Neuronal stem cell (in vitro differentiated cells): ENCODE measurements around the gene TSPEAR.

Experiments
- DNase-seq: peaks from one replicate; pipeline ENCODE4 v3.0.0-alpha.2; 2013; ENCODE audit warnings: low spot score
- H2AFZ ChIP-seq: one replicate; pipeline ENCODE4 v1.6.1; 2013; ENCODE audit warnings: mild to moderate bottlenecking, low read length, inconsistent platforms
- H2AK5ac ChIP-seq: 2 replicates; pipeline ENCODE4 v1.6.1; 2013; ENCODE audit warnings: low read depth, mild to moderate bottlenecking, inconsistent platforms, low read length, moderate library complexity, mixed read lengths
- H2BK120ac ChIP-seq: 2 replicates; pipeline ENCODE4 v1.6.1; 2013; ENCODE audit warnings: low read depth, mild to moderate bottlenecking, inconsistent platforms, low read length, moderate library complexity, mixed read lengths
- H2BK12ac ChIP-seq: one replicate; pipeline ENCODE4 v1.6.1; 2013; ENCODE audit warnings: low read length, inconsistent platforms
- H2BK15ac ChIP-seq: 2 replicates; pipeline ENCODE4 v1.6.1; 2013; ENCODE audit warnings: mild to moderate bottlenecking, low read length, inconsistent platforms, mixed read lengths
- H2BK5ac ChIP-seq: one replicate; pipeline ENCODE4 v1.6.1; 2013; ENCODE audit warnings: inconsistent platforms, mild to moderate bottlenecking, low read length, moderate library complexity
- H3K14ac ChIP-seq: one replicate; pipeline ENCODE4 v1.6.1; 2013; ENCODE audit warnings: low read length, inconsistent platforms
- H3K18ac ChIP-seq: 2 replicates; pipeline ENCODE4 v1.6.1; 2013; ENCODE audit warnings: low read length, inconsistent platforms
- H3K23ac ChIP-seq: 2 replicates; pipeline ENCODE4 v1.6.1; 2013; ENCODE audit warnings: low read depth, mild to moderate bottlenecking, mixed read lengths, low read length, inconsistent platforms; ENCODE audit not compliant: poor library complexity
- H3K27ac ChIP-seq: replicated peaks from 3 replicates; pipeline ENCODE4 v1.5.1; 2013; ENCODE audit warnings: low read length, inconsistent platforms
- H3K27me3 ChIP-seq, 3 experiments: 2 replicates each; pipeline ENCODE4 v1.6.1; 2013; ENCODE audit warnings: low read length in 3 of 3, mild to moderate bottlenecking in 2 of 3, inconsistent platforms in 1 of 3, low read depth in 1 of 3, mixed read lengths in 1 of 3, moderate library complexity in 1 of 3; ENCODE audit not compliant: control insufficient read depth in 3 of 3, insufficient read depth in 3 of 3
- H3K36me3 ChIP-seq, 2 donors: replicated peaks in 1 of 2; 2 replicates each; pipeline ENCODE4 v1.6.1; 2013; ENCODE audit warnings: low read length in 2 of 2; ENCODE audit not compliant: control insufficient read depth in 2 of 2, insufficient read depth in 2 of 2
- H3K4ac ChIP-seq: 2 replicates; pipeline ENCODE4 v1.6.1; 2013; ENCODE audit warnings: inconsistent platforms, mild to moderate bottlenecking, low read length, moderate library complexity
- H3K4me1 ChIP-seq, 2 donors: 1 replicate in 1 of 2; 2 replicates in 1 of 2; pipeline ENCODE4 v1.6.1; 2013; ENCODE audit warnings: low read length in 2 of 2, low read depth in 1 of 2; ENCODE audit not compliant: control insufficient read depth in 2 of 2, insufficient read depth in 1 of 2
- H3K4me2 ChIP-seq: one replicate; pipeline ENCODE4 v1.6.1; 2013; ENCODE audit warnings: mild to moderate bottlenecking, low read length, inconsistent platforms; ENCODE audit not compliant: insufficient read depth, poor library complexity, severe bottlenecking
- H3K4me3 ChIP-seq, 2 donors: 2 replicates each; pipeline ENCODE4 v1.5.1; 2013; ENCODE audit warnings: low read length in 2 of 2, mild to moderate bottlenecking in 2 of 2, inconsistent platforms in 1 of 2, moderate library complexity in 1 of 2
- H3K79me1 ChIP-seq: one replicate; pipeline ENCODE4 v1.6.1; 2013; ENCODE audit warnings: low read depth, mild to moderate bottlenecking, inconsistent platforms, low read length, moderate library complexity
- H3K9ac ChIP-seq: one replicate; pipeline ENCODE4 v1.6.1; 2013; ENCODE audit warnings: mild to moderate bottlenecking, low read depth, low read length, inconsistent platforms; ENCODE audit not compliant: poor library complexity
- H3K9me3 ChIP-seq, 2 donors: replicated peaks in 1 of 2; 2 replicates each; pipeline versions ENCODE3 to v1.6.1; 2013; ENCODE audit warnings: low read length in 2 of 2, mild to moderate bottlenecking in 2 of 2, inconsistent platforms in 1 of 2, low read depth in 1 of 2, mixed read lengths in 1 of 2, moderate library complexity in 1 of 2; ENCODE audit not compliant: control insufficient read depth in 2 of 2, insufficient read depth in 1 of 2
- H4K8ac ChIP-seq: one replicate; pipeline ENCODE4 v1.6.1; 2013; ENCODE audit warnings: low read depth, mild to moderate bottlenecking, inconsistent platforms, low read length, moderate library complexity
- H4K91ac ChIP-seq: one replicate; pipeline ENCODE4 v1.6.1; 2013; ENCODE audit warnings: low read length, low read depth, mild to moderate bottlenecking, inconsistent platforms; ENCODE audit not compliant: poor library complexity
- WGBS, 2 donors: extraction: QIAGEN DNeasy Blood & Tissue Kit; methylation state at CpG; one replicate each; pipeline ENCODE4 v1.1.7; 2013; ENCODE audit warnings: missing lambda C conversion rate in 2 of 2, mixed read lengths in 1 of 2; ENCODE audit not compliant: insufficient read length in 2 of 2, insufficient replicate concordance in 1 of 2; ENCODE audit errors: extremely low coverage in 2 of 2; 5-methylcytosine and 5-hydroxymethylcytosine counted together

Gene TSPEAR

DNA sequence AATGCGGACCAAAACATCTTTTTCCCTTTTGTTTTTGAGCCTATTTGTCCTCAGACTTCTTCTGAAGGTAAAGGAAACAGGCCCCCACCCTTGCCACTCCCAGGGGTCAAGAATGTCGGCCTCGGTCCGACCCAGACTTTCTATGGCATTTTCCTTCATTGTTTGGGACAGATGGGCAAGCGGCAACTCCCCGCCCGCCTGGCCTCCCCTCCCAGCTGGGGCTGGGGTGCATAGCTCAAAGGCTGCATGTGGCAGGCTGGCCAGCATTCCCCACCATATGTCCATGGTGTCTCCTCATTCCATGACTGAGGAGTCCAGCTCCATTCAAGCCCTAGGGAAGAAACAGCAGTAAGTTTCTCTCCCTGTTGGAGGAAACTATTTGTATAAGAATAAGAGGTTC is 29.4 kb upstream of the TSPEAR start:
- H3K4me1 ChIP-seq: peaks cover 0 to 3% of the 10 kb centered on the region in 2 donors
- no peak overlapping the region for H3K4me2 ChIP-seq
- no peaks in the 10 kb centered on the region for H3K79me1 ChIP-seq
- no peak overlapping the region for H3K14ac ChIP-seq
- no peak for DNase-seq
- H3K18ac ChIP-seq: no peak overlapping the region
- peaks cover 0 to 34% of the 10 kb centered on the region in 2 donors for H3K9me3 ChIP-seq
- H2AFZ ChIP-seq: no peak overlapping the region
- H3K27me3 ChIP-seq: peaks cover 0 to 36% (median 0%) of the 10 kb centered on the region in 3 experiments
- WGBS, 2 donors: no CpG with 5 or more reads among the region's 7 CpGs
- H3K4me3 ChIP-seq: no peak overlapping the region
- H4K91ac ChIP-seq: no peak overlapping the region
- H3K27ac ChIP-seq: no peak overlapping the region
- H3K9ac ChIP-seq: no peak overlapping the region
- no peak overlapping the region for H3K23ac ChIP-seq
- no peak overlapping the region for H2BK15ac ChIP-seq
- no peak overlapping the region for H4K8ac ChIP-seq
- no peak overlapping the region for H2BK5ac ChIP-seq
- H2AK5ac ChIP-seq: no peak overlapping the region
- H3K36me3 ChIP-seq: no peaks in the 10 kb centered on the region
- no peak overlapping the region for H2BK120ac ChIP-seq
- H3K4ac ChIP-seq: no peak overlapping the region
- H2BK12ac ChIP-seq: no peak overlapping the region

DNA sequence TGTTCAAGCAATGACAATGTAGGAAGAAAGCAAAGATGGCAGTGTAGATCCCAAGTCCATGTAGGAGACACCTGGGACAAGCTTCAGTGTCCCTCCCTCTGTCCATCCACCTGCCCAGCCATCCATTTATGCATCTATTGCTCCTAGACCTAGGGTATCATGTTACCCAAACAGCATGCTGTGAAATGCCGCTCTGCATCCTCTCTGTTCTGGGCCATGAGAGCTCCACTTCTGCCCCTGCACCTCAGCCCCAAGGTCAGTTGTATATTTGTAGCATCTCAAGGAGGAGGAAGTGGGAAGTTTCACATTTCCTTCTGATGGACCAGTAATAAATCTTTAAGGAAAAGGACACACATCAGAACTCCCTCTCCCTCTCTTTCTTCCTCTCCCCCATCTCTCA is 27.9 kb upstream of the TSPEAR start:
- Histone ChIP-seq H4K8ac (no peak overlapping the region), H2BK12ac (no peak overlapping the region), H3K36me3 (no peaks in the 10 kb centered on the region), H4K91ac (no peak overlapping the region), H2BK120ac (no peak overlapping the region), H3K23ac (no peak overlapping the region), H3K27ac (no peak overlapping the region), H3K79me1 (no peaks in the 10 kb centered on the region), H3K4me3 (no peak overlapping the region), H3K18ac (no peak overlapping the region), H2AFZ (no peak overlapping the region), H3K4me2 (no peak overlapping the region), H2BK15ac (no peak overlapping the region), H2BK5ac (no peak overlapping the region), H3K14ac (no peak overlapping the region), H3K4me1 (peaks cover 0 to 3% of the 10 kb centered on the region in 2 donors), H3K4ac (no peak overlapping the region), H3K27me3 (peaks cover 0 to 39% (median 0%) of the 10 kb centered on the region in 3 experiments), H3K9ac (no peak overlapping the region), H2AK5ac (no peak overlapping the region), H3K9me3 (peaks cover 0 to 41% of the 10 kb centered on the region in 2 donors)
- no CpG with 5 or more reads among the region's 1 CpG for WGBS, 2 donors
- DNase-seq: no peak

- no peak overlapping the region for H2BK12ac ChIP-seq
- DNase-seq: no peak
- H3K4me2 ChIP-seq: no peak overlapping the region
- no peaks in the 10 kb centered on the region for H3K79me1 ChIP-seq
- WGBS, 2 donors: no CpG with 5 or more reads among the region's 3 CpGs
- H3K18ac ChIP-seq: no peak overlapping the region
- H3K27ac ChIP-seq: no peak overlapping the region
- H3K23ac ChIP-seq: no peak overlapping the region
- H3K27me3 ChIP-seq: peaks cover 0 to 43% (median 0%) of the 10 kb centered on the region in 3 experiments
- H3K4me3 ChIP-seq: no peak overlapping the region
- H3K4ac ChIP-seq: no peak overlapping the region
- H3K4me1 ChIP-seq: peaks cover 0 to 3% of the 10 kb centered on the region in 2 donors
- H4K91ac ChIP-seq: no peak overlapping the region
- H2BK5ac ChIP-seq: no peak overlapping the region
- no peak overlapping the region for H3K9ac ChIP-seq
- H2BK120ac ChIP-seq: no peak overlapping the region
- no peaks in the 10 kb centered on the region for H3K36me3 ChIP-seq
- no peak overlapping the region for H3K14ac ChIP-seq
- no peak overlapping the region for H2AK5ac ChIP-seq
- no peak overlapping the region for H2BK15ac ChIP-seq
- H4K8ac ChIP-seq: no peak overlapping the region
- H3K9me3 ChIP-seq: peaks cover 0 to 41% of the 10 kb centered on the region in 2 donors
- no peak overlapping the region for H2AFZ ChIP-seq
These were observed 27.2 kb upstream of the TSPEAR start for GRCh38 chr21:44738621-44739020.

GRCh38 chr21:44737706-44738354 is 26.5 kb upstream of the TSPEAR start:
- no CpG with 5 or more reads among the region's 3 CpGs for WGBS, 2 donors
- no peak overlapping the region for H3K4me2 ChIP-seq
- H3K36me3 ChIP-seq: no peaks in the 10 kb centered on the region
- H3K14ac ChIP-seq: no peak overlapping the region
- H3K9me3 ChIP-seq: peaks cover 0 to 41% of the 10 kb centered on the region in 2 donors
- no peak overlapping the region for H4K91ac ChIP-seq
- H3K79me1 ChIP-seq: no peaks in the 10 kb centered on the region
- no peak overlapping the region for H4K8ac ChIP-seq
- peaks cover 0 to 3% of the 10 kb centered on the region in 2 donors for H3K4me1 ChIP-seq
- H2BK5ac ChIP-seq: no peak overlapping the region
- no peak overlapping the region for H3K4me3 ChIP-seq
- peaks cover 0 to 49% (median 0%) of the 10 kb centered on the region in 3 experiments for H3K27me3 ChIP-seq
- H3K4ac ChIP-seq: no peak overlapping the region
- H3K23ac ChIP-seq: no peak overlapping the region
- no peak overlapping the region for H3K9ac ChIP-seq
- H3K18ac ChIP-seq: no peak overlapping the region
- no peak overlapping the region for H2AFZ ChIP-seq
- H2BK120ac ChIP-seq: no peak overlapping the region
- no peak overlapping the region for H2BK12ac ChIP-seq
- peak; percentile 44 for DNase-seq
- H3K27ac ChIP-seq: no peak overlapping the region
- H2AK5ac ChIP-seq: no peak overlapping the region
- no peak overlapping the region for H2BK15ac ChIP-seq
